SIG-M5 treated with dmso at 0.1 percent for 504 hours (cell line): ENCODE results near the gene NPC1.
"Not testable (repeated sequence)": the region's sequence is repeated elsewhere in the genome, so short reads cannot be mapped to it uniquely, and the experiment has no call there.

ENCODE experiments used
- DNase-seq: peaks from one replicate; lab custom pipeline; 2025; ENCODE audit not compliant: unreplicated experiment; lab: John Stamatoyannopoulos, UW

Gene NPC1

GRCh38 chr18:23586249-23587196 lies at the start of gene NPC1:
TSS of gene NPC1 (minus strand) at chr18:23586506. CDS start at chr18:23586343, 163 bp downstream.
- peak; percentile 88 for DNase-seq

DNA sequence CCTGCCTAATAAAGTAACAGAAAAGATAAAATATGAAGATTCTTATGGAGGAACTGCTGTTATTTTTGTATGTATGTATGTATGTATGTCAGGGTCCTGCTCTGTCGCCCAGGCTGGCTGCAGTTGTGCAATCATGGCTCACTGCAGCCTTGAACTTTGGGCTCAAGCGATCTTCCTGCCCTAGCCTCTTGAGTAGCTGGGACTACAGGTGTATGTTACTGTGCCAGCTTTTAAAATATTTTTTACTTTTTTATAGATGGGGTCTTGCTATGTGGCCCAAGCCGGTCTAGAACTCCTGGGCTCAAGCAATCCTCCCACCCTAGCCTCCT lies 49.7 kb upstream of the NPC1 start:
- DNase-seq: no peak

GRCh38 chr18:23635283-23636070 lies 49.2 kb upstream of the NPC1 start:
- no peak for DNase-seq

- no peak for DNase-seq
These were observed 48.4 kb upstream of the NPC1 start for GRCh38 chr18:23634692-23635091.

DNA sequence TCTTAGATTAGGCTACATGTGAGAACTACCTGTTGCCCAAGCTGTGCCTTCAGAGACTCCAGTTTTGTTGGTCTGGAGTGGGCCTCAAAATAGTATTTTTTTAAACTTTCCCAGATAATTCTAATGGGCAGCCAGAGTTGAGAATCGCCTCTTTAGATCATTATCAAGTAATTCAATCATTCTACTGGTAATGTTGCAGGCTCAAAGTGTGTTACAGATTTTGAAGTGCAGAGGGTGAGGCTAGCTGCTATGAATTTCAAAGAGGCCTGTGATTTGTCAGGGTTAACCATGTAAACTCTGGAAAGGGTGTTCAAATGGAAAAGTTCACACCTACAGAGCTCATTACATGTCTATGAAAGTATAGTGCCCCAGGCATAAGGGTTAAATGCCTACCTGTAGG lies 46.3 kb upstream of the NPC1 start:
- DNase-seq: no peak

- DNase-seq: no peak
These were observed 45.4 kb upstream of the NPC1 start for GRCh38 chr18:23631746-23632145.

- no peak for DNase-seq
These were observed 45.0 kb upstream of the NPC1 start for GRCh38 chr18:23631312-23631711.

GRCh38 chr18:23629444-23629946 lies 43.2 kb upstream of the NPC1 start:
- no peak for DNase-seq

DNA sequence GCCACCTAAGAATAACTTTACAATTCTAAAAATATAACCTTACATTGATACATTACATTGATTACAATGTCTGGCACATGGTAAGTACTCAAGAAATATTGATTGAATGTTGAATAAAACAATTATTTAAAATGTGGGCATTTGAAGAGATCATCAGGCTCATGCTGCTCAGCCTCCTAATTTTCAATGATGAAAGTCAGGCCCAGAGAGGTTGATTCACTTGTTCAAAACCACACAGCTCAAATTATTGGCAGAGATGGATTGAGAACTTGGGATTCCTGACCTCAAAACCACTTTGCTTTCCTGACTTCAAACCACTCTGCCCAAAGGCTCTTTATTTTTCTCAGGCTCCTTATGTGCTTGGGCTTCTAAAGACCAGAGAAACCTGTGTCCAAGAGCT lies 41.7 kb upstream of the NPC1 start:
- no peak for DNase-seq

- DNase-seq: peak; percentile 21
These were observed 41.0 kb upstream of the NPC1 start for GRCh38 chr18:23627321-23627720.

- no peak for DNase-seq
These were observed 40.4 kb upstream of the NPC1 start for GRCh38 chr18:23626451-23627279.

DNA sequence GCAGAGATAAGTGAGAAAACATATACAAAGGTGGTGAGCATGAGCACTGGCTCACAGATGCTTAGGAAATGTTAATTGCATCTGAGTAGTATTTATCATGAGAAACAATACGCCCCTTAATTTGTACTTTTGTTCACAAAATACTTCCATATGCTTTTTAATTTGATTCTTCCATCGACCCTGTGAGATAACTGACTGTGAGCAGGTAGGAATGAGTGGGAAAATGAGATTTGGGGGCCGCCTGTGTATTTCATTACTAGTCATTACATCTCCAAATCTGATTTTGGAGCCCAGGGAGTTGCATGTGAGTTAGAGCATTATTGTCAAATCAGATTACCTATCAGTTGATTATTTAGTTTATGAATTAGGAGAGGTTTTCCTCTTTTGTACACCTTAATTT lies 36.7 kb upstream of the NPC1 start:
- no peak for DNase-seq

DNA sequence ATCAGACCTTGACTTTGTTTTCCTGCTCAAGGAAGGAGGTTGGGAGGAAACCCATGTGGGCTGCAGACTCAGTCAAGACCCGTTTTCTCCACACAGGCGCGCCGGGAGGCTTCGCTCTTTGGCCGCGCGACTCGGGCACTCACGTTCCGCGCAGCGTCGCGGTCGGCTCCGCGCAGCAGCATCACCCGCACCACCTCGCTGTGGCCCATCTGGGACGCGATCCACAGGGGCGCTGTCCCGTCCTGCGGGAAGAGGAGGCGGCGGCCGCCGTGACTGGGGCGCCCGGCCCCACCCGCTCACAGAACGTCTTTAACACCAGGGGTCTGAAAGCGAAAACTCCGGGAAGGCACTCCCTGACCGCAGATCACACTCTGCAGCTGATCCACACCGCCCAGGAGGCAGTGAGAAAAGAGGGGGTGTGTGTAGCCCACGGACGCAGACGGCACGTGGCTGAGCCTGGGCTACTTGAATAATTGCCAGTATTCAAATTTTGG lies 33.1 kb upstream of the NPC1 start:
- no peak for DNase-seq

GRCh38 chr18:23618862-23619387 lies 32.6 kb upstream of the NPC1 start:
- peak; percentile 89 for DNase-seq

GRCh38 chr18:23617412-23618014 lies 31.2 kb upstream of the NPC1 start:
- DNase-seq: no peak

GRCh38 chr18:23616258-23616657 lies 30.0 kb upstream of the NPC1 start:
- peak; percentile 21 for DNase-seq

- no peak for DNase-seq
These were observed 28.6 kb upstream of the NPC1 start for GRCh38 chr18:23614891-23615290.

DNA sequence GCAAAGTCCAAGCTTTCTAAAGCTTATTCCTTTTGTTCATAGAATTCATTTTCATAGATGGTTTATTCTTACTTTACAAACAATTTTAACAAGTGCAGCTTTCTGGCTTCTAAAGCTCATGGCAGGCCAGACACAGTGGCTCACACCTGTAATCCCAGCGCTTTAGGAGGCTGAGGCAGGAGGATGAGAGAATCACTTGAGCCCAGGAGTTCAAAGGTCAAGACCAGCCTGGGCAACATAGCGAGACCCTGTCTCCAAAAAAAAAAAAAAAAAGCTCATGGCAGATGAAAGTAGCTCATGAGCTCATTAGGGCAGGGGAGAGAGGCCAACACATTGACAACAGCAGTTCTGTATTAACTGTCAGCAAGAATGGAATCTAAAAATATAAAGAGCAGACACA lies 28.1 kb upstream of the NPC1 start:
- DNase-seq: no peak

DNA sequence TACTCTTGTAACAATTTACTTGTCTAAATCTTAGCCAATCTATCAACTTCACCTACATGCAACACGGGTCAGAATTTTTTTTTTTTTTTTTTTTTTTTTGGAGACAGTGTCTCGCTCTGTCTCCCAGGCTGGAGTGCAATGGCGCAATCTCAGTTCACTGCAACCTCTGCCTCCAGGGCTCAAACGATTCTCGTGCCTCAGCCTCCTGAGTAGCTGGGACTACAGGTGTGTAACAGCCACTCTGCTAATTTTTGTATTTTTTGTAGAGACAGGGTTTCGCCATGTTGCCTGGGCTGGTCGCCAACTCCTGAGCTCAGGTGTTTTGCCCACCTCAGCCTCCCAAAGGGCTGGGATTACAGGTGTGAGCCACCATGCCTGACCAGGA lies 26.8 kb upstream of the NPC1 start:
- DNase-seq: not testable (repeated sequence)

GRCh38 chr18:23612434-23613090 lies 26.3 kb upstream of the NPC1 start:
- no peak for DNase-seq
